Parathyroid adenoma (tissue), 2 donors: Measurements from ENCODE around the gene TMEM132E.

Experiments
- H2AFZ ChIP-seq: fragments of 300-600 bp; sonication (generic); one replicate; pipeline ENCODE4 v1.7.0; 2017; ENCODE audit warnings: antibody characterized with exemption, mild to moderate bottlenecking
- H3K27ac ChIP-seq: fragments of 300-600 bp; sonication (generic); one replicate; pipeline ENCODE4 v1.7.0; 2017
- H3K27me3 ChIP-seq: fragments of 300-600 bp; sonication (generic); one replicate; pipeline ENCODE4 v1.7.0; 2017; ENCODE audit warnings: low read length; ENCODE audit not compliant: control insufficient read depth, insufficient read depth
- H3K36me3 ChIP-seq: fragments of 300-600 bp; sonication (generic); one replicate; pipeline ENCODE4 v1.7.0; 2017; ENCODE audit warnings: low read length; ENCODE audit not compliant: control insufficient read depth, insufficient read depth
- H3K4me1 ChIP-seq: fragments of 300-600 bp; sonication (generic); one replicate; pipeline ENCODE4 v1.7.0; 2017; ENCODE audit warnings: control low read depth
- H3K4me2 ChIP-seq: fragments of 300-600 bp; sonication (generic); one replicate; pipeline ENCODE4 v1.7.0; 2017; ENCODE audit warnings: low read length
- H3K4me3 ChIP-seq: fragments of 300-600 bp; sonication (generic); one replicate; pipeline ENCODE4 v1.7.0; 2017; ENCODE audit warnings: low read depth, low read length
- H3K79me2 ChIP-seq: fragments of 300-600 bp; sonication (generic); one replicate; pipeline ENCODE4 v1.7.0; 2017; ENCODE audit warnings: control low read depth
- H3K9ac ChIP-seq: fragments of 300-600 bp; sonication (generic); one replicate; pipeline ENCODE4 v1.7.0; 2017; ENCODE audit warnings: mild to moderate bottlenecking
- H3K9me3 ChIP-seq: fragments of 300-600 bp; sonication (generic); one replicate; pipeline ENCODE4 v1.7.0; 2017; ENCODE audit warnings: low read length; ENCODE audit not compliant: control insufficient read depth
- TF ChIP-seq, protein P1 (sequence below): fragments of 300-600 bp; sonication (generic); IDR thresholded peaks from one replicate; pipeline ENCODE4 v1.7.0; 2017; ENCODE audit warnings: antibody characterized with exemption, mild to moderate bottlenecking
- donor health status: primary hyperparathyroidism.

TMEM132E gene

DNA sequence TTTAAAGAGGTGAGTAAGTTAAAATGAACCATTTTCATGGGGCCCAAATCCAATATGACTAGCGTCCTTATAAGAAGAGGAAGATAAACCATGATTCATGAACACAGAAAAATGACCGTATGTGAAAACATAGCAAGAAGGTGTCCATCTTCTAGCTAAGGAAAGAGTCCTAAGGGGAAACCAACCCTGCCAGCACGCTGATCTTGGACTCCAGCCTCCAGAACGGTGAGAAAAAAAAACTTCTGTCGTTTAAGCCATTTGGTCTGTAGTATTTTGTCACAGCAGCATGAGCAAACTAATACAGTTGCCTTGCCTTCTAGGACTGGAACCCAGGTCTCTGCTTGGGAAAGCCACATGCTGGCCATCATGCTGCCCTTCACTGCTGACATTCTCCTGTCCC lies 4.2 kb upstream of the TMEM132E start:
- Histone ChIP-seq H3K9me3 (no peaks in the 10 kb centered on the region), H3K4me1 (peaks cover 4% of the 10 kb centered on the region), H3K27ac (no peak overlapping the region), H3K9ac (no peak overlapping the region), H3K4me3 (no peak overlapping the region), H3K4me2 (no peak overlapping the region), H3K27me3 (peaks cover 7% of the 10 kb centered on the region), H3K79me2 (no peaks in the 10 kb centered on the region), H2AFZ (no peak overlapping the region), H3K36me3 (no peaks in the 10 kb centered on the region)
- TF ChIP-seq, protein P1, sequence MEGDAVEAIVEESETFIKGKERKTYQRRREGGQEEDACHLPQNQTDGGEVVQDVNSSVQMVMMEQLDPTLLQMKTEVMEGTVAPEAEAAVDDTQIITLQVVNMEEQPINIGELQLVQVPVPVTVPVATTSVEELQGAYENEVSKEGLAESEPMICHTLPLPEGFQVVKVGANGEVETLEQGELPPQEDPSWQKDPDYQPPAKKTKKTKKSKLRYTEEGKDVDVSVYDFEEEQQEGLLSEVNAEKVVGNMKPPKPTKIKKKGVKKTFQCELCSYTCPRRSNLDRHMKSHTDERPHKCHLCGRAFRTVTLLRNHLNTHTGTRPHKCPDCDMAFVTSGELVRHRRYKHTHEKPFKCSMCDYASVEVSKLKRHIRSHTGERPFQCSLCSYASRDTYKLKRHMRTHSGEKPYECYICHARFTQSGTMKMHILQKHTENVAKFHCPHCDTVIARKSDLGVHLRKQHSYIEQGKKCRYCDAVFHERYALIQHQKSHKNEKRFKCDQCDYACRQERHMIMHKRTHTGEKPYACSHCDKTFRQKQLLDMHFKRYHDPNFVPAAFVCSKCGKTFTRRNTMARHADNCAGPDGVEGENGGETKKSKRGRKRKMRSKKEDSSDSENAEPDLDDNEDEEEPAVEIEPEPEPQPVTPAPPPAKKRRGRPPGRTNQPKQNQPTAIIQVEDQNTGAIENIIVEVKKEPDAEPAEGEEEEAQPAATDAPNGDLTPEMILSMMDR: no peak

DNA sequence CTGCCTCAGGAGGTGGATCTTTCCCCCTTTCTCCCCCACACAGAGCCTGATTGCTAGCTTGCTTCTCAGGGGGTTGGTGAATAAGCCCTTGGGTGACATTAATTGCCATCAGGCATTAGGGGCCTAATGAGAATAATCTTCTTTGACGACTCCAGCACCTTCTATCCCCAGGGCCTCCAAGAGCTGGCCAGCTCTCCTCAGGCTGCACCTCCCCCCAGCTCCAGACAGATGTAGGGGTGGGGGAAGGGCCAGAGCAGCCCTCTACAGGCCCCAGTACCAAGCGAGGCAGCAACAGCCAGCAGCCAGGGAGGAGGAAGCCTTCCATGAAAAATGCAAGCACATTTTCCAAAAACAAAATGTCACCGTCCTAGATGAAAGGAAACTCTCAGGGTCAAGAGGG lies 1.4 kb upstream of the TMEM132E start:
- TF ChIP-seq, protein P1: no peak
- H3K79me2 ChIP-seq: no peaks in the 10 kb centered on the region
- no peak overlapping the region for H3K9ac ChIP-seq
- H3K27ac ChIP-seq: no peak overlapping the region
- H3K4me1 ChIP-seq: peaks cover 10% of the 10 kb centered on the region
- no peak overlapping the region for H3K4me2 ChIP-seq
- no peaks in the 10 kb centered on the region for H3K36me3 ChIP-seq
- no peaks in the 10 kb centered on the region for H3K9me3 ChIP-seq
- no peak overlapping the region for H3K4me3 ChIP-seq
- H3K27me3 ChIP-seq: peaks cover 14% of the 10 kb centered on the region
- H2AFZ ChIP-seq: no peak overlapping the region

DNA sequence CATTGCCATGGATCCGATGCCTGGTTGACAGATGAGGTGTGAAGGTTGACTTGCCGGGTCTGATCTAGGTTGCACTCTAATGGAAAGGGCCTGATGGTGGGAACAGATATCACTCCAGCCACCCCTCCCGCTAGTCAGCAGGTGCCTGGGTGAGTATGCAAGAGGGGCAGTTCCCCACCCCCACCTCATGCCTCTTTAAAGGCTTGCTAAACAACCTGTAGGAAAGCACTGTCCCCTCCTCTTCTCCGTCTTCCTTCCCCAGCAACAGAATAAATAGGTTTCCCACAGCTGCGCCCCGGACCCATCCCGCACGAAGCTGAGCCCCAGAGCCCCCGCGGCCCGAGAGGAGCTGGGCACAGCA lies 746 bp upstream of the TMEM132E start:
- H3K4me3 ChIP-seq: no peak overlapping the region
- no peaks in the 10 kb centered on the region for H3K79me2 ChIP-seq
- H3K27ac ChIP-seq: no peak overlapping the region
- H2AFZ ChIP-seq: peak overlapping the region; percentile 73
- H3K9ac ChIP-seq: no peak overlapping the region
- H3K4me1 ChIP-seq: peaks cover 10% of the 10 kb centered on the region
- H3K4me2 ChIP-seq: peak overlapping the region; percentile 76
- no peaks in the 10 kb centered on the region for H3K36me3 ChIP-seq
- H3K27me3 ChIP-seq: peaks cover 14% of the 10 kb centered on the region
- no peaks in the 10 kb centered on the region for H3K9me3 ChIP-seq
- TF ChIP-seq, protein P1: no peak

- TF ChIP-seq, protein P1: no peak
- Histone ChIP-seq H3K27ac (no peak overlapping the region), H3K4me1 (peaks cover 10% of the 10 kb centered on the region), H3K79me2 (no peaks in the 10 kb centered on the region), H3K4me2 (peak overlapping the region; percentile 76), H3K9me3 (no peaks in the 10 kb centered on the region), H2AFZ (peak overlapping the region; percentile 73), H3K9ac (no peak overlapping the region), H3K36me3 (no peaks in the 10 kb centered on the region), H3K4me3 (peak overlapping the region; percentile 60), H3K27me3 (peaks cover 14% of the 10 kb centered on the region)
Measured at GRCh38 chr17:34579979-34580684, 750 bp downstream of the TMEM132E start.
